GM21447 (cell line): Measurements from ENCODE around the gene TYK2.
"Not testable (repeated sequence)": the region's sequence is repeated elsewhere in the genome, so short reads cannot be mapped to it uniquely, and the experiment has no call there.

Experiments used
- ATAC-seq: cut with Tn5 transposase; IDR thresholded peaks from one replicate; pipeline ENCODE4 v1.9.1; 2021; ENCODE audit not compliant: unreplicated experiment

The TYK2 gene

GRCh38 chr19:10408511-10409283 is 28.3 kb upstream of the TYK2 start:
- ATAC-seq: no peak

DNA sequence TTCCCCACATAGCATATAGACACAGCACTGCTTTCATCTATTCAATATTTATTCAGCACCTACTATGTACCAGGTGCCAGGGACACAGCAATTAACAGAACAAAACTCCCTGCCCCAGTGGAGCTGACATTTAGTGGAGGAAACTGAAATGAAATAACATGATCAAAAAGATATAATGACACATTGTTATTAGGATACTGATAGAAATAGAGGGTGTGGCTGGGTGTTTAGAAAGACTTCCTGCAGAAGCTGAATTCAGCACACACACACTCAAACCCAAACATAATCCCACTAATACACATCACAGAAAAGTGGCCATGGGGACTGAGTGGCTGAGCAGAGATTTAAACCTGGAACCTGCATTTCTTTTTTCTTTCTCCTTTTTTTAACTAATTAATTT is 26.7 kb upstream of the TYK2 start:
- ATAC-seq: no peak

DNA sequence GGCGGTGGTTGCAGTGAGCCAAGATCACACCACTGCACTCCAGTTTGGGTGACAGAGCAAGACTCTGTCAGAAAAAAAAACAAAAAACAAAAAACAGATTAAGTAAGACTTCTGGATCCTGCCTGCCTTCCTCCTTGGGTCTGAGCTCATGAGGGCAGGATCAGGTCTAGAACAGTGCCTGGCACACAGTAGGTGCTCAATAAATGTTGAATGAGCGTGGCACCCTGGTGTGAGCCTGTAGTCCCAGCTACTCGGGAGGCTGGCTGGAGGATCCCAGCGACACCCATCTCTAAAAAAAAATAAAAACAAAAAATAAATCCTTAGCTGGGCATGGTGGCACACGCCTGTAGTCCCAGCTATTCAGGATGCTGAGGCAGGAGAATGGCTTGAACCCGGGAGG is 25.8 kb upstream of the TYK2 start:
- ATAC-seq: no peak

GRCh38 chr19:10404888-10405820 is 24.8 kb upstream of the TYK2 start:
- ATAC-seq: no peak

GRCh38 chr19:10403137-10404021 is 23.0 kb upstream of the TYK2 start, which contains the start of gene CDC37:
TSS of gene CDC37 (minus strand) at chr19:10403542. CDS start at chr19:10403479, 63 bp downstream.
- ATAC-seq: peak; percentile 69

- no peak for ATAC-seq
Measured at GRCh38 chr19:10402441-10403038, 22.2 kb upstream of the TYK2 start.

DNA sequence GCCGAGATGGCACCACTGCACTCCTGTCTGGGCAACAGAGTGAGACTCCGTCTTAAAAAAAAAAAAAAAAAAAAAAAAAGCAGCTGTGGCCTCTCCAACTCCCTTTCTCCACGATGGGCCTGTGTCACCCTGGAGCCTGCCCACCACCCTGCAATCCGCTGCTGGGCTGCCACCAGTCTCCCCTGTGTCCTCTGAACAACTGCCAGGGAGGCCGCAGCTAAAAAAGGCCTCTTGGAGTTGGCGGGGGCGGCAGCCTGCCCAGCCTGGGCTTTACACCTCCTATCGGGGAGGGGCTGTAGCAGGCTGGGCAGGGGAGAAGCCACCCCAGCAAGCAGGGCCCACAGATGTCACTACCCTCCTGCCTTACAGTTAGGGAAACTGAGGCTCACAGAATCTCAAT is 19.5 kb upstream of the TYK2 start:
- no peak for ATAC-seq

- ATAC-seq: not testable (repeated sequence)
Measured at GRCh38 chr19:10399340-10399739, 19.0 kb upstream of the TYK2 start.

DNA sequence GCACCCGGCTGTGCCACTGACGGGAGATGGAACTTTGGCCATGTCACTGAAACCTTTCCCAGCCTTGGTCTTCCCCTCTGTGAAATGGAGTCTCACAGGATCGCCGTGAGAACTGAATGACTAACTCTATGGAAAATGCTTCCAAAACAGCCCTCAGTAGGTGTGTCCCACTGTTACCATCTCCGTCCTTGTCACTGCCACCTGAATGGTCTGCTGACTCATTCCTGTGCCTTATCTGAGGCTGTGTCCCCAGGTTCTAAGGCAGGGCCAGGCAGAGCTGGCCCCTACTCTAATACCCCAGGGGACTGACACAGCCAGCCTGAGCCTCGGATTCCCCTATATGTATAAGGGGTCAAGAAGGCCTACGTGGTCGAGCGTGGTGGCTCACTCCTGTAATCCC is 18.4 kb upstream of the TYK2 start:
- ATAC-seq: no peak

DNA sequence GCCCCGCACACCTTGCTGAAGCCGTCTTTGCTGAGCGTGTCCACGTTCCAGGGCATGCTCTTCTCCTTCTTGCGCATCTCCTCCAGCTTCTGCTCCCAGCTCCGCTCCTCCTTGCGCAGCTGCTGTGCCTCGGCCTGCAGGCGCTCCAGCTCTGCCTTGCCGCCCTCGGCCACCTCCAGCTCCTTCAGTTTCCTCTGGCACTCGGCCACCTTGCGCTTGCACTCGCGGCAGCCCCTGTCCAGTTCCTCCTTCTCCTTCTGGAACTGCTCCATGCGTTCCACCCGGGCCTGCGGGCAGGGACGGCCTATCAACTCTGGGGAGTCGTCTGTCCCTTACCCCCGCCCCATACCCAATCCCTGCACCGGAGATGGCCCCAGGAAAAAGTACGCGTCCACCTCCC is 15.5 kb upstream of the TYK2 start:
- ATAC-seq: no peak

DNA sequence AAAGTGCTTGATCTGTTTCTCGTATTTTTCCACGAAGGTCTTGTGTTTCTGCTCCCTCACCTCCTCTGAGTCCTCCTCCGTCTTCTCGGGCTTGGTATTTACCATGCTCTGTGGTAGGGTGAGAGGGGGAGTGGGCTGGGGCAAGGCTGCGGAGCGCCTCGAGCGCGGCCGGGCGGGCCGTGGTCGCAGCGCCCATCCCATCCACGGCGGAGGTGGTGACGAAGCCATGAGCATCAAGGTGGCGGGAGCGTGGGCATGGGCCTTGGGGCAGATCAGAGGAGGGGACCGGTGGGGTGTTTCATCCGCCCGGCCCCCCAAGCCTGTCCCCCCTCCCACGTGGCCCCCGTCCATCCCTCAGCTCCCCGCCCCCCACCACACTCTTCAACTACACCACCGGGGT is 15.1 kb upstream of the TYK2 start:
- ATAC-seq: no peak

DNA sequence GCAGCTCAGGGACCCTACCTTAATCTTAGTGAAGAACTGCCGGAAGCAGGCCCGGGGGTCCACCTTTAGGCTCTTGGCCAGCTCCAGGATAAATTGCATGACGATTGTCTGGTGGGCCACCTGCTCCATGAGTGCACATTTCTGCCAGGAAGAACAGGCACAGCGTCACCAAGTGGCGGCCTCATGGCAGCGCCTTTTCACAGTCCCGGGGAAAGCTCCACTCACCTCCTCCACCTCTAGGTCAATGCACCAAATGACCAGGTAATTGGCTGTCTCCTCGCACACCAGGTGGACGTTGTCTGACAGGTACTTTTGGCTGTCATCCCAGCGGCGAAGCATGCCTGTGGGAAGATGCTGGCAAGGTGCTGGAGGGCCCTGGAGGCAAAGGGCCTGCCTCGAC is 14.6 kb upstream of the TYK2 start:
- ATAC-seq: no peak

DNA sequence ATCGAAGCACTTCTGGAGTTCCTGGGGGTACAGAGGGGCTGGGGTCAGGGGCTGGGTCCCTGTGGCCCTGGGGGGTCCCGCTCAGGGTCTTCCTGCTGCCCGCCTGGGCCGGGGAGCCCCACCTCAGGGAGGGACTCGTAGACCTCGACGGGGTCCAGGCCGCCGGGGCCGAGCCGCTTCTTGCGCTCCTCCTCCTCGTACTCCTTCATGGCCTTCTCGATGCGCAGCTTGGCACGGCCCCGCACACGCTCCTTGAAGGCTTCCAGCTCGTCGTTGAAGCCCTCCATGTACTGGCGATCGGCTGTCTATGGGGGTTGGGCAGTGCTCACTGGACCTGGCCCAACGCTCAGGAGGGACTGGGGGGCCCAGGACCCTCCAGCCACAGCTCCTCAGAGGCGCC is 12.8 kb upstream of the TYK2 start:
- ATAC-seq: no peak

GRCh38 chr19:10392120-10392519 is 11.7 kb upstream of the TYK2 start:
- ATAC-seq: no peak

DNA sequence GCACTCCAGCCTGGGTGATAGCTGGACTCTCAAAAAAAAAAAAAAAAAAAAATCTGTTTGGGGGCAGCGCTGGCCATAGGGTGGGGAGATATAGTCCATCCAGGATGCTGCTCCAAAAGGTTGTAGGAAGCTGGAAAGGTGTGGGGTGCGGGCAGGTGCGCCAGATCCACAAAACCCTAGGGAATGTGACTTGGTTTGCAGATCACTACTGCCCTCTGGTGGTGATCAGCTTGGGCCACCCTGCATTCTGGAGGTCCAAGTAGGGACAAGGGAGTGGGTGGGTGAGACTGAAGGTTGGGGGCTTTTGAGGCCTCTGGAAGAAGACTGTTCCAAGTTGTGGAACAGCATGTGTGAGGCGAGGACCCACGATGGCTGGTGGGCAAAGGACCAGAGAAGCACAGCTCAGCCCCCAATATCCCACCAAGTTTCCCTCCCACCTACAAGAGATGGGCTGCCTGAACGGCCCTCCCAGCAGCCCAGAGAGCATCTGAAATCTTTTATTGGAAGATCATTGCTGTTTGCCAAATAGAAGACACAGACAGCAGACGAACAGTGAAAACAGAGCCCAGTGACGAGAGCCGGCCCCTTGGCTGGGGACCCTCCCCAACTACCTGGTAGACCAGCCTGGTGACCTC is 10.4 kb upstream of the TYK2 start:
- no peak for ATAC-seq

- no peak for ATAC-seq
Measured at GRCh38 chr19:10389863-10390262, 9.5 kb upstream of the TYK2 start.

DNA sequence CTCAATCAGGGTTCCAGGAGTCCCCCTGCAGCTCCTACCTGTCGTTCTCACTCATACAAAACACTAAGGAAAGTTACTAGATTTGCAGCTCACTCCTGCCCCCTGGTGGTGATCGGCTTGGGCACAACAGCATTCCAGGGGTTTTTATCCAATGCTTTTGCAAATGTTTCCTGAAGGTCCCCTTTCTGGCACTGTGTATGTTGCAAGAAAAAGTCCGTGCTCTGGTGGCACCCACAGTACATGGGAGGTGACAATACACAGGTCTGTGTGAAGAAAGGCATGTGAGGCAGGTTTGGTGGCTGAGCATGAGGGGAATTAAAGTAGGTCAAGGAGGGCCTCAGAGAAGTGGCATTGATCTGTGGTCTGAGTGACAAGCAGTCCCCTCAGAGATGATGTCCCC is 8.6 kb upstream of the TYK2 start:
- no peak for ATAC-seq

DNA sequence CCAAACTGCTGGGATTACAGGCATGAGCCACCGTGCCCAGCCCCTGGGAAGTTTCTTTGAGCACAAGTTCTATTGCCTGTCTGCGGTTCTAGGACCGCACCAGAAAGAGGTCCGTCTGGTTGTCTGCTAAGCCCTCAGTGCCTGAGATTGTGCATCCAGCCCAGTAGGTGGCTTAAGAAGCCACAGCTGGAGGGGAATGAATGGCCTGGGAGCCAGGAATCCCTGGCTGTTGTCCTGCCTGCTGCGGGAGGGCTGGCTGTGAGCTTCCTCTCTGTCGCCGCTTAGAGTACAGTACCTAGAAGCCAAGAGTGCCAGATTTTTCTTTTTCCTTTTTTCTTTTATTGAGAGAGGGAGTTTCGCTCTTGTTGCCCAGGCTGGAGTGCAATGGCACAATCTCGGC is 4.2 kb upstream of the TYK2 start:
- no peak for ATAC-seq

GRCh38 chr19:10383223-10383499 is 2.8 kb upstream of the TYK2 start:
- not testable (repeated sequence) for ATAC-seq

GRCh38 chr19:10379880-10380312 is 476 bp downstream of the TYK2 start:
- peak; percentile 3 for ATAC-seq
